Immature natural killer cell (primary cell): ENCODE data around the gene IL32. TPM values are rescaled to one million over a fixed set of nuclear protein-coding genes. Genes with fewer than 3 reads are reported as not detected.
A peak's percentile ranks its signal among the peaks of the same experiment; 100 is the strongest.

Experiments used
- DNase-seq, 3 donors: peaks; one replicate each; pipeline ENCODE4 v3.0.0; 2022; ENCODE audit warnings: mixed read lengths in 1 of 3
- H3K27ac Mint-ChIP-seq, 6 donors: one replicate each; pipeline ENCODE4 v1.8.0; 2020; ENCODE audit warnings: mixed read lengths in 6 of 6, mild to moderate bottlenecking in 5 of 6, inconsistent platforms in 4 of 6, moderate library complexity in 3 of 6
- H3K27me3 Mint-ChIP-seq, 3 donors: one replicate each; pipeline ENCODE4 v1.8.0; 2020 to 2021; ENCODE audit warnings: low read depth in 3 of 3, mild to moderate bottlenecking in 3 of 3, mixed read lengths in 3 of 3, moderate library complexity in 3 of 3, inconsistent platforms in 1 of 3
- H3K36me3 Mint-ChIP-seq, 3 donors: one replicate each; pipeline ENCODE4 v1.8.0; 2020; ENCODE audit warnings: mixed read lengths in 3 of 3, inconsistent platforms in 2 of 3, mild to moderate bottlenecking in 2 of 3
- H3K4me1 Mint-ChIP-seq, 2 donors: one replicate each; pipeline ENCODE4 v1.8.0; 2020; ENCODE audit warnings: inconsistent platforms in 2 of 2, mild to moderate bottlenecking in 2 of 2, mixed read lengths in 2 of 2, moderate library complexity in 1 of 2
- H3K4me3 Mint-ChIP-seq, 5 donors: one replicate each; pipeline ENCODE4 v1.8.0; 2020; ENCODE audit warnings: mild to moderate bottlenecking in 5 of 5, mixed read lengths in 5 of 5, inconsistent platforms in 3 of 5, moderate library complexity in 3 of 5
- H3K9me3 Mint-ChIP-seq, 6 donors: one replicate each; pipeline ENCODE4 v1.8.0; 2020; ENCODE audit warnings: mild to moderate bottlenecking in 6 of 6, mixed read lengths in 6 of 6, inconsistent platforms in 4 of 6, moderate library complexity in 3 of 6
- polyA plus RNA-seq, 3 donors: library from polyadenylated mRNA; unstranded; fragments of 300-500 nt; fragmentation: Illumina TruSeq; gene quantifications; one replicate each; pipeline ENCODE4 v1.2.3, GENCODE V29; 2021

Gene IL32
- polyA plus RNA-seq, 3 donors from 2014 or later, result 878 to 1,331 (median 944) TPM

DNA sequence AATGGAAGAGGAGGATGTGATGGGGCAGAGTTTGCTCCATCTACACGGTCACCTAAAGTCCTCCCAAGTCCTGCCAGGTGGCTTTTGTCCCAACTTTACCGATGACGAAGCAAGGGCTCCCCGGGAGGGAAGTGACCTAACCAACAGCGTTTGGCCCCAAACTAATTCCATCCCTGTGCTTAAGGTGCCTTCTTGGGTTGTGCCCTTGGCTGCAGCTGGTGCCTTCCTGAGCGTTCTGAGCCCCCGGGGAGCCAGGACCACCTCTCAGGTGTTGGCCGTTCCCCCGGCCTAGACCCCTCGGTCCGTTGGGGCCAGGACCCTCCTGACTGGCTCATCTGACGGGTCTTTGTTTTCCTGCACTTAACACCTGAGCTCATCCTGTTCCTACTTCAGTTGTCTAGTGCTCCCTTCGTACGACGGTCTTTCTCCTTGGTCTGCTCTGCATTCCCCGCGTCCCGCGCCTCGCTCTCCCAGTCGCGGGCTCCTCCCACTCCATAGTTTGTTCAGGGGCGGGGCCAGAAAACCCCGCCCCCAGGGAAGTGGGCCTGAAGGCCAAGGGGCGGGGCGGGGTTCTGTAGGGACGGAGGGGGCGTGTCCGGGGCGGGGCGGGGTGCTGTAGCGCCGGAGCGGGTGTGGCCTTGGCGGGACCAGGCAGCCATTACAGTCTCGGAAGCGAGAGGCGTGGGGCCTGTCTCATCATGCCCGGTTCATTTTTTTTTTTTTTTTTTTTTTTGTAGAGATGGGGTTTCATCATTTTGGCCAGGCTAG, 34.5 kb downstream of the IL32 start:
- H3K4me3 Mint-ChIP-seq, result peak overlapping the region; percentile 67 to 86 (median 79)
- DNase-seq, result peak; percentile 75 to 80 (median 78)
- peaks cover 57 to 62% of the 10 kb centered on the region in 2 donors for H3K4me1 Mint-ChIP-seq
- no peaks in the 10 kb centered on the region for H3K36me3 Mint-ChIP-seq
- H3K9me3 Mint-ChIP-seq, result no peaks in the 10 kb centered on the region
- peak overlapping the region; percentile 67 to 94 (median 85) for H3K27ac Mint-ChIP-seq
- peaks cover 3 to 8% (median 6%) of the 10 kb centered on the region in 3 donors for H3K27me3 Mint-ChIP-seq

DNA sequence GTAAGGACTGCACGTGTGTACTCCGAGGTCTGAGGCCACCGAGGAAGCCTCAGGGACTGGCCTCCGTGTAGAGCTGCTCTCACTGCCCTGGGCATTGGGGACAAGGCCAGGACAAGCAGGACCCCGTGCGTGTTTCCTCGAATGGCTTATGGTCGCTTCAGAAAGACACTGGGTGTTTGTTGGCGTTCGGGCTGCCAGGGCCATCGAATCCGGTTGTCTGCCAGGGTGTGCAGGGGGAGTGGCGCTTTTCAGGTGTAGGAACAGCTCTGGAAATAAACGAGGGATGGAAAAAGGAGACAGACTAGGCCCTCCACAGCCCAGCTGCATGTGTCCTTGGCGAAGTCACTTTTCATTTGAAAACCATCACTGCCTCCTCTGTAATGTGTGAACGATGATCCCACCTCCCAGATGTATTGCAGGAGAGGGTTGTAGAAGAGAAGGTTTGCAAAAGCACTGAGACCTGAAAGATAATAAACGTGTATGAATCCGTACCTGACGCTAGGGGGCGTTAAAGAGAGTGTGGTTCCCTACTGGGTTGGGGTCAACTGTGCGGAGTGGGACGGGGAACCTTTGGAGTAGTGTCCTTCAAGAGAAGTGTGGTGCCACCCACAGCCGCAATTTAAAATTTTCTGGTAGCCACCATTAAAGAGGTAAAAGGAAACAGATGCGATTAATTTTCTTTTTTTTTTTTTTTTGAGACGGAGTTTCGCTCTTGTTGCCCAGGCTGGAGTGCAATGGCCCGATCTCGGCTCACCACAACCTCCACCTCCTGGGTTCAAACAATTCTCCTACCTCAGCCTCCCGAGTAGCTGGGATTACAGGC, 35.8 kb downstream of the IL32 start:
- H3K4me3 Mint-ChIP-seq, result peak overlapping the region; percentile 87 to 94 (median 91)
- no peaks in the 10 kb centered on the region for H3K9me3 Mint-ChIP-seq
- peak overlapping the region; percentile 75 to 92 (median 87) for H3K27ac Mint-ChIP-seq
- no peaks in the 10 kb centered on the region for H3K36me3 Mint-ChIP-seq
- peak; percentile 63 to 67 (median 67) for DNase-seq
- peaks cover 61 to 62% of the 10 kb centered on the region in 2 donors for H3K4me1 Mint-ChIP-seq
- H3K27me3 Mint-ChIP-seq, result peaks cover 6 to 11% (median 8%) of the 10 kb centered on the region in 3 donors

DNA sequence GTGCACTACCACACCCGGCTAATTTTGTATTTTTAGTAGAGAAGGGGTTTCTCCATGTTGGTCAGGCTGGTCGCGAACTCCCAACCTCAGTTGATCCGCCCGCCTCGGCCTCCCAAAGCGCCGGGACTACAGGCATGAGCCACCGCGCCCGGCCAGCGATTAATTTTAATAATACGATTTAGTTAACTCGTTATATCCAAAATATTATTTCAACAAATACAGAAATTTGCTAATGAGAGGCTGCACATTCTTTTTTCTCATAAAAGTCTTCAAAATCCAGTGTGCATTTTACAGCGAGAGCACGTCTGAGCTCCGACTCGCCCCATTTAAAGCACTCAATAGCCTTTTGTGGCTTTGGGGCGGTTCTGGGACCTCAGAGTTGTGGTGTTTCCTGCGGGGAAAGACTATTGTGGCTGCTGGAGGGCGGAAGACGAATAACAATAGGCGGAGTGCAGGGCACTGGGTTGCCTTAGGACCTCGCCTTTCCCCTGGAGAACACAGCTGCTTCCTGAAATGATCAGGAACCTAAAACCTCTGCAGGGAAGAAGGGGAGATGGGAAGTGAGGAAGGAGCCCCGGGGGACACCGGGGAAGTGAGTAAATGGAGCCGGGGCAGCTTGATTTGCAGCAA, 36.5 kb downstream of the IL32 start:
- peaks cover 61 to 62% of the 10 kb centered on the region in 2 donors for H3K4me1 Mint-ChIP-seq
- no peaks in the 10 kb centered on the region for H3K9me3 Mint-ChIP-seq
- H3K27me3 Mint-ChIP-seq, result peaks cover 6 to 11% (median 10%) of the 10 kb centered on the region in 3 donors
- peak overlapping the region; percentile 87 to 94 (median 91) for H3K4me3 Mint-ChIP-seq
- peak in 1 of 3 donors; percentile 18 for DNase-seq
- H3K27ac Mint-ChIP-seq, result peak overlapping the region; percentile 75 to 92 (median 84)
- H3K36me3 Mint-ChIP-seq, result no peaks in the 10 kb centered on the region

GRCh38 chr16:3106205-3106928, 40.9 kb downstream of the IL32 start:
- Mint-ChIP-seq H3K4me1 (peaks cover 39 to 49% of the 10 kb centered on the region in 2 donors), H3K9me3 (no peaks in the 10 kb centered on the region), H3K36me3 (peaks cover 0 to 4% (median 0%) of the 10 kb centered on the region in 3 donors), H3K27me3 (peaks cover 4 to 11% (median 9%) of the 10 kb centered on the region in 3 donors), H3K27ac (peak overlapping the region; percentile 90 to 97 (median 96)), H3K4me3 (peak overlapping the region; percentile 91 to 96 (median 91))
- peak; percentile 86 to 90 (median 89) for DNase-seq

DNA sequence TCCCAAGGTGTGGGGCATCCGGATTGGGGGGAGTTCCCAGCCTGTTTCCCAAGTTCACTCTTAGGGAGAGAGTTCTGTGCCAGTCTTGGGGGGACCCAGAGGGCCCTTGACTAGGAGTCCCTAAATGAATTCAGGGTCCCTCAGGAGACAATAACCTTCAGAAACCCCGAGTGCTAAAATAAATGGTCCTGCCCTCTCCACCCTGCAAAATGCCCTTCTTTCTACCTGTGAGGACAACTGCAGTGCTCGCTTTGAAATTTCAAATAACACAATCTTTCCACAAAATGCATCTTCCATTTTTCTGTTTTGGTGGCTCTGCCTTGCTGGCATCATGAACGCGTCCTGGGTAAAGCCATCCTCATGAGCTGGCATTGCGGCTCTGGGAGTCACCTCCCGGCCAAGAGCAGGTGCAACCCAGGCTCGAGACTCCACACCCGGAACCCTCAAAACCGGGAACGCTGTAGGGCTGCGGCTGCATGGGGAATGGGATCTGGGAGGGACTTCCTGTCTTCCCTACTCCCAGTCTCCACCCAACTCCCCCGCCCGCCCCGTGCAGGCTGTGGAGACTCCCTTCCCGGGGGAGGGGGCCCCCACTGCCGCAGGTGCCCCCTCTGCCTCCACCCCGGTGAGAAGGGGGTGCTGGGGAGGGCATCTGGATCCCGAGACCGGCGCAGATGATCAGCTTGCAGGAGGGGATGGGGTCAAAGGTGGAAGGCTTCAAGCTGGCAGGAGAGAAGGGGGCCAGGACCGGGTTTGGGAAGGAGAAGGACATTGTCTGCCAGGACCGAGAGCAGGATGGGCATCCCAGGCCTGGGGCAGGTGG, 46.8 kb downstream of the IL32 start, which contains the start of gene ZNF205:
ZNF205 (plus strand) TSS at position 529 of the 823 bp plus-strand sequence. CDS start 845 bp downstream, outside the sequence.
- H3K27me3 Mint-ChIP-seq, result peaks cover 0 to 2% (median under 1%) of the 10 kb centered on the region in 3 donors
- peaks cover 0 to 20% (median 8%) of the 10 kb centered on the region in 3 donors for H3K36me3 Mint-ChIP-seq
- no peak within 1 kb of the TSS for H3K4me3 Mint-ChIP-seq
- peak within 1 kb of the TSS in 1 of 6 donors; percentile 41 for H3K27ac Mint-ChIP-seq
- peaks cover 1 to 4% of the 10 kb centered on the region in 2 donors for H3K4me1 Mint-ChIP-seq
- no peak for DNase-seq
- no peaks in the 10 kb centered on the region for H3K9me3 Mint-ChIP-seq

DNA sequence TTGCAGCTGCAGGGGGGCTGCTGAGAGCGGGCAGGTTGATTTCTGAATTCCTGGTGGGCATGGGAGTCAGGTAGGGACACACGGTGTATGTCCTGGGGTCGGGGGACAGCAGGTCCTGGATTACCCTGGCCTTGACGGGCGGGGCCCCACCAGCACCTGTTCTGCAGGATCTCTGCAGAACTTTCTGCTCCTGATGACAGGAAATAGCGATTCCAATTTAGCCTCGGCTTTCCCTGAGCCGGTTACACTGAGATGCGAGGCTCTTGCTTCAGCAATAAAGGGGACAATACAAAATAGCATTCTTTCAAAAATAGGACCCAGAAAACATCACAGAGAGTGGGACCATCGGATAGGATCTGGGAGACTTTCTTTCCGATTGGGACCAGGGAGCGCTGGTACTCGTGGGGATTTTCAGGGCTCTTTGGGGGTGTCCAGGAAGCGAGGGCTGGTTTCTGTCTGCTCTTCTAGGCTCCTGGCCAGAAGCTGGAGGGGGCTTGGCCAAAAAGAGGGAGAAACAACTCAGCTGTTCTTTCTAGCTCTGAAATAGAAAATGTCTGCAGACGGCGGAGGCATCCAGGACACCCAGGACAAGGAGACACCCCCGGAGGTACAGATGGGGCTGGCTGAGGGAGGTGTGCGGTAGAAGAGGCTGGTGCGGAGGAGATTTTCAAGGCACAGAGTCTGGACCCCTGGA, 47.6 kb downstream of the IL32 start:
- DNase-seq, result no peak
- H3K36me3 Mint-ChIP-seq, result peaks cover 0 to 20% (median 8%) of the 10 kb centered on the region in 3 donors
- H3K4me3 Mint-ChIP-seq, result no peak overlapping the region
- H3K4me1 Mint-ChIP-seq, result no peaks in the 10 kb centered on the region
- H3K27me3 Mint-ChIP-seq, result peaks cover 0 to 2% (median 0%) of the 10 kb centered on the region in 3 donors
- no peaks in the 10 kb centered on the region for H3K9me3 Mint-ChIP-seq
- peak overlapping the region in 1 of 6 donors; percentile 41 for H3K27ac Mint-ChIP-seq

DNA sequence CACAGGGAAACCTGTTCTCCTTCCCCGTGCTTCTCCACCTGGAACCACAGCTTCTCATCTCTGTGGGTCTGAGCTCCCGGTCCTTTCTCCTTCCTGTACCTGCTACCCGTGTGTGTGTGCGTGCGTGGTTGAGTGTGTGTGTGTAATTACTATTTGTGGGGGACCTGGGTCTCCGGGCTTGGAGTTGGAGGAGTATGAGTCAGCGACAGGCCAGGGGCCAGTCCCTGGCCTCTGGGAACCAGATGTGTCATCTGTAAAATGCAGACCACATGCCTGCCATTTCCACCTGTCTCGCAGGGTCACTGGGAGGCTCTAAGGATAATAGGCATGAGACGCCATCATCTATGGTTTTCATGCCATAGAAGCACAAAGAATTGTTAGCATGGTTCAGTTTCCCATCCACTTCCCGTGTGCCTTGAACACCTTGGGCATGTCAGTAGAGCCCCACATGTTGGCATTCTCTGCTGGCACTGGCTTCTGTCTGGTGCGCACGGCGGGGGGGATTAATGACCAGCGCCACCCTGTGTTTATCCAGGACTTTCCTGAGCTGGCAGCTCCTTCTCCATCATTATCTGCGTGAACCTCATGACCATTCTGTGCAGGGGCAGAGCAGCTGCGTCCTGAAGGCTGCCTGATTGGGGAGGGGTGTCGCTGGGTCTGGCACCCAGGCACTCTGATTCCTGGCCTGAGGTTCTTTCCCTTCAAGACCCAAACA, 48.5 kb downstream of the IL32 start:
- no peak for DNase-seq
- H3K36me3 Mint-ChIP-seq, result peaks cover 0 to 20% (median 8%) of the 10 kb centered on the region in 3 donors
- H3K4me1 Mint-ChIP-seq, result no peaks in the 10 kb centered on the region
- no peak overlapping the region for H3K4me3 Mint-ChIP-seq
- no peak overlapping the region for H3K27ac Mint-ChIP-seq
- peaks cover 0 to 2% (median 0%) of the 10 kb centered on the region in 3 donors for H3K27me3 Mint-ChIP-seq
- H3K9me3 Mint-ChIP-seq, result no peaks in the 10 kb centered on the region

- peaks cover 0 to 20% (median 8%) of the 10 kb centered on the region in 3 donors for H3K36me3 Mint-ChIP-seq
- H3K27ac Mint-ChIP-seq, result no peak overlapping the region
- peaks cover 0 to 2% (median 0%) of the 10 kb centered on the region in 3 donors for H3K27me3 Mint-ChIP-seq
Observed at GRCh38 chr16:3115003-3115402, 49.6 kb downstream of the IL32 start.

DNA sequence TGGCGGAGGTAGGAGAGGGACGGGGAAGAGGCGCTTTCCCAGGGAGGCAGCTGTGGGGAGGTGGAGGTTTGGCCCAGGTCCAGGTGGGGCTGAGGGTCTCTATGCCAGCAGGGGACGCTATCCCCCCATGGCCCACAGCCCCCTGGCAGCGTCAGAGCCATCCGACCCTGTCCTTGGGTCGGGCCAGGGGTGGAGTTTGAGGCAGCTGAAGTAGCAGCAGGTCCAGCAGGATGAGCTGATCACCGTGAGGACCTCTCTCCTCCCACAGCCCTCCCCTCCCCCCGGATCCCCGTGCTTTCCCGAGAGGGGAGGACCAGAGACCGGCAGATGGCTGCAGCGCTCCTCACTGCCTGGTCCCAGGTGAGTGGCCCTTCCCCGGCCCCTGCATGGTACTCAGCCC, 50.1 kb downstream of the IL32 start:
- Mint-ChIP-seq H3K4me1 (no peaks in the 10 kb centered on the region), H3K9me3 (no peaks in the 10 kb centered on the region), H3K27me3 (peaks cover 0 to 2% (median 0%) of the 10 kb centered on the region in 3 donors), H3K27ac (no peak overlapping the region), H3K4me3 (no peak overlapping the region), H3K36me3 (peaks cover 0 to 16% (median 8%) of the 10 kb centered on the region in 3 donors)
- DNase-seq, result no peak

More at GRCh38 chr16:3115003-3115402, 49.6 kb downstream of the IL32 start:
- no peaks in the 10 kb centered on the region for H3K4me1 Mint-ChIP-seq
- H3K9me3 Mint-ChIP-seq, result no peaks in the 10 kb centered on the region
- no peak overlapping the region for H3K4me3 Mint-ChIP-seq
- no peak for DNase-seq

DNA sequence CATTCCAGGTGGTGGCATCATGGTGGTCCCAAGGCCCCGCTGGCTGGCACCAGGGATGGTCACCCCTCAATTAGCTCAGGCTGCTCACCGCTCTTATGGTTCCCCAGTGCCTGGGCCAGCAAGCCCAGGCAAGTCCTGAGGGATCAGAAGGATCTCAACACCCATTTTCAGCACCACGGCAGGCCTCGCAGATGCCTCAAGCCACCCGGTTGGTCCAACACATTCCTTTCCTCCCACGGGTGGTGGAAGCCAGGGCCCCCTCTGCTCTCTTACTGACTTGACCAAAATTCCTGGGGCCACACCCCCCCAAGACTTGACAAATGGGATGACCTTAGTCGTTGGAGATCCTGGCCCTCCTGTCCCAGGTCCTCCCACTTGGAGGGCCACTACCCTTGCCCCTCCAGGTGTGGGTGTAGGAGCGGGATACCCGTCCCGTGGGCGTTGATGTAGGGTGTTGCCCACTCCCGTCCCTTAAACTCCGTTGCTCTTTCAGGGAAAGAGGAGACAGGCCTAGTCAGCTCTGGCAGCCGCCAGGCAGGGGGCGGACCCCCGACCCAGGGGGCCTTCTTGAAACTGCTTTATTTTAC, 52.9 kb downstream of the IL32 start:
- peaks cover 1 to 6% of the 10 kb centered on the region in 2 donors for H3K4me1 Mint-ChIP-seq
- H3K9me3 Mint-ChIP-seq, result no peaks in the 10 kb centered on the region
- no peaks in the 10 kb centered on the region for H3K27me3 Mint-ChIP-seq
- H3K27ac Mint-ChIP-seq, result no peak overlapping the region
- H3K36me3 Mint-ChIP-seq, result peaks cover 0 to 7% (median 7%) of the 10 kb centered on the region in 3 donors
- no peak overlapping the region for H3K4me3 Mint-ChIP-seq
- DNase-seq, result no peak

DNA sequence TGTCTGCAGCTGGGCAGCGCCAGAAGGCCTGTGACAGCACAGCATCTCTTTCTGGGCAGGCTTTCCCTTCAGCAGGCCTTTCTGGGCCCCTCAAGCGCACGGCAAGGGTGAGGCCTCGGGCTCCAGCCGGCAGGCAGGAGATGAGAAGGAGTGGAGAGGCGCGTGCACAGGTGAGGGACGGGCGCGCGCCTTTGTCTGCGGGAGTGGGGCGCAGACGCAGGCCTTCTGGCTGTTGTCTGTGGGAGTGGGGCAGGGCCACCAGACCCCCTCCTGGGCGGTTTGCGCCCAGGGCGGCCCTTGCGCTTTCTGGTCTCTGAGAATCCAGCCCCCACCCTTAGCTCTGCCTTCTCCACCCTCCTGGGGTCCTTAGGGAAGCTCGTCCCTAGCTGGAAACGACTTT, 53.4 kb downstream of the IL32 start:
- Mint-ChIP-seq H3K27ac (no peak overlapping the region), H3K27me3 (peaks cover 0 to 2% (median 0%) of the 10 kb centered on the region in 3 donors), H3K4me3 (no peak overlapping the region), H3K4me1 (peaks cover 7 to 11% of the 10 kb centered on the region in 2 donors), H3K36me3 (peaks cover 0 to 4% (median 4%) of the 10 kb centered on the region in 3 donors), H3K9me3 (no peaks in the 10 kb centered on the region)
- no peak for DNase-seq
